SH-SY5Y (cell line): ENCODE measurements around the gene RELT.

Experiments used
- GATA2 ChIP-seq: IDR thresholded peaks from 2 replicates; pipeline ENCODE4 v1.6.1; 2011; ENCODE audit warnings: mild to moderate bottlenecking, low read depth, low read length
- GATA3 ChIP-seq: IDR thresholded peaks from 2 replicates; pipeline ENCODE4 v1.6.1; 2011; ENCODE audit warnings: low read depth, mild to moderate bottlenecking, low read length, moderate library complexity

- TF ChIP-seq GATA2 (no peak), GATA3 (no peak)
Measured at GRCh38 chr11:73383249-73384124, 7.3 kb downstream of the RELT start.
